ENCODE results near the gene CST1.
"Not testable (repeated sequence)": the region's sequence is repeated elsewhere in the genome, so short reads cannot be mapped to it uniquely, and the experiment has no call there.

CST1 gene

DNA sequence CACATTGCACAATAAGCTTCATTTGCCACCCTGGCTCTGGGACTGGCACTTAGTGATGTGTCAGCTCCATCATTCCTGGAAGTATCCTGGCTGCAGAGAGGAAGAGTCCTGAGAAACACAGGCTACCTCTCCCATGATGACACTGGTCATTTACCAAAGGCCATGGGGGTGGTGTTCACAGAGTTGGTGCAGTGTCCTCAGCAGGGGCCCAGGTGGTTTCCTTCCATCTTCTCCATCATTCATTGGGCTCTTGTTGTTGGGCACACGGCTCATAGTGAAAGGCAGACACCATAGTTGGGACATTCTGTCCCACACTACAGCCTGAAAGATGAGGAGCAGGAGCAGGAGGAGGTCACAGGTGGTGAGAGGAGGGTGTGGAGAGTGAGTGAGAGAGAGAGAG, 15.8 kb upstream of the CST1 start:
- TF ChIP-seq POLR2A (IDR thresholded peaks at IDR 0.05; ENCODE audit: low read length) (no peak), GATA1 (IDR thresholded peaks at IDR 0.05; ENCODE audit: low read depth, low read length) (no peak)
- DNase-seq: no peak

DNA sequence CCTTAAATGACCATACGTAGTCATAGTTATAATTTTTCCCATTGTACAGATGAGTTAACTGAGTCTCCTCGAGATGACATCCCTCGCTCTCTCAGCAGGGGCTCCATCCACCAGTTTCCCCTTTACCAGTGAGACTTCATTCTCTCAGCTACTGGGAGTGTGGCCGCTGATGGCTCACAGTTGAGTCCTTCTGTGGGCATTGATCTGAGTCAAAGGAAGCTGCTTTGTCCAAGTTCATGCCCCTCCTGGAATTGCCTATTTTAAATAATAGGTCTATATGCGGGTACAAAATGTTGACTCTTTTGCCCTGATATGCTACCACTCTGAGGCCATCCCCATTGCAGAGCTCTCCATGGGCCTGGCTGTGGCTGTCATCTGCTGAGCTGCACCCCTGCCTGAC, 14.8 kb upstream of the CST1 start:
- TF ChIP-seq POLR2A (IDR thresholded peaks at IDR 0.05; ENCODE audit: low read length) (no peak), GATA1 (IDR thresholded peaks at IDR 0.05; ENCODE audit: low read depth, low read length) (no peak)

DNA sequence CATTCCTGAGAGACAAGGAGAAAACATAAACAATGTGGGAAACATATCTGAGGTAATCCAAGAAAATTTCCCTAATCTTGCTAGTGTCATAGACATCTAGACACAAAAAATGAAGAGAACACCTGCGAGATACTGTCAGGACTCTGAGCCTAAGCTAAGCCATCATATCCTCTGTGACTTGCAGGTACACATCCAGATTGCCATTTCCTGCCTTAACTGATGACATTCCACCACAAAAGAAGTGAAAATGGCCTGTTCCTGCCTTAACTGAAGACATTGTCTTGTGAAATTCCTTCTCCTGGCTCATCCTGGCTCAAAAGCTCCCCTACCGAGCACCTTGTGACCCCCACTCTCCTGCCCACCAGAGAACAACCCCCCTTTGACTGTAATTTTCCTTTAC, 13.9 kb upstream of the CST1 start:
- DNase-seq: not testable (repeated sequence)

More for the DNA sequence above, 14.8 kb upstream of the CST1 start:
- no peak for DNase-seq

DNA sequence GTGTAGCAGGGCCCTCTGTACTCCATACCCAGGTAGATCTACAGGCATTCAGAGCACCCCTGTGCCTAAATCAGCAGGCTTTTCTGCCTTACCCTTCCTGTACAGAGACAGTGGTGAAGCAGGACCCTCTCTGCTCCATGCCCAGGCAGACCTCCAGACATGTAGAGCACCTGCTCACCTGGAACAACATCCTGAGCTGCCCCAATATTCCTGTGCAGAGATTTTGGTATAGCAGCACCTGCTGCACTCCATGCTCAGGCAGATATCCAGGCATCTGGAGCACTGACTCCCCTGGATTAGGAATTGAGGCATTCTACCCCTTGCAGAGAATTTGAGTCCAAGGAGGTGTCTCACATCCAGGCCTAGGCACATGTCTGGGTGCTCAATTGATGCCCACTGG, 12.6 kb upstream of the CST1 start:
- no peak for DNase-seq
- TF ChIP-seq POLR2A (IDR thresholded peaks at IDR 0.05; ENCODE audit: low read length) (no peak), GATA1 (IDR thresholded peaks at IDR 0.05; ENCODE audit: low read depth, low read length) (no peak)

DNA sequence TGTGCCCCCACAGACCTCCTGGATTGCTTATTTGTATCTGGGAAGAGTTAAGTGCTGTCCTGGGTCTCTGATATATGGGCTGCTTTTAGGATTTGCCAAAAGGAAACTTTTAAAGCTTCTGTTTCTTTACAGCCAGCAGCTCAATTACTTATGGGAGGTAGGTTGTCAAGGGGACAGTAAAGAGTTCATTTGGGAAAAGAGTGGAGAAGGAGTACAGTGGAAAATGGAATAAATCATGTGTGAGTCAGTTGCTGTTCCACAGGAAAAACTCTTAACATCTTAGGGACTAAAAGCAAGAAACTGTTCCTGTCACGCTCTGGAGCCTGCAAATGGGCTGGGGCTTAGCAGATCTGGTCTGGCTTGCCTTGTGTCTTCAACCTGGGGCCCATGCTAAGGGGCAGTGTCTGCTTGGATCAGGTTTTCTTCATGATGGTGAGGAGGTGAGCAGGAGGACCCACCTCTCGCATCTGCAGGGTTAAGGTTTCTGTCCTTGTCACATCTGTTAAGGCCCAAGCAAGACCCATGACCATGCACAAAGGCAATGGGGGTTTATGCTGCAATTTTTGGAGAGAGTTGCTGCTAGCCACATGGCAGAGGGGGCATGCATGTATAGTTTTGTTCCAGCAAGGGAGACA, 8.7 kb upstream of the CST1 start:
- TF ChIP-seq POLR2A (IDR thresholded peaks at IDR 0.05; ENCODE audit: low read length) (no peak), GATA1 (IDR thresholded peaks at IDR 0.05; ENCODE audit: low read depth, low read length) (no peak)
- DNase-seq: no peak

DNA sequence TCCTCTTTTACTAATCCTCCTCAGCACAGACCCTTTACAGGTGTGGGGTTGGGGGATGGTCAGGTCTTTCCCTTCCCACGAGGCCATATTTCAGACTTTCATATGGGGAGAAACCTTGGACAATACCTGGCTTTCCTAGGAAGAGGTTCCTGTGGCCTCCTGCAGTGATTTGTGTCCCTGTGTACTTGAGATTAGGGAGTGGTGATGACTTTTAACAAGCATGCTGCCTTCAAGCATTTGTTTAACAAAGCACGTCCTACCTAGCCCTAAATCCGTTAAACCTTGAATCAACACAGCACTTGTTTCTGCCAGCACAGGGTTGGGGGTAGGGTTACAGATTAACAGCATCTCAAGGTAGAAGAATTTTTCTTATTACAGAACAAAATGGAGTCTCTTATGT, 6.1 kb upstream of the CST1 start:
- not testable (repeated sequence) for DNase-seq

DNA sequence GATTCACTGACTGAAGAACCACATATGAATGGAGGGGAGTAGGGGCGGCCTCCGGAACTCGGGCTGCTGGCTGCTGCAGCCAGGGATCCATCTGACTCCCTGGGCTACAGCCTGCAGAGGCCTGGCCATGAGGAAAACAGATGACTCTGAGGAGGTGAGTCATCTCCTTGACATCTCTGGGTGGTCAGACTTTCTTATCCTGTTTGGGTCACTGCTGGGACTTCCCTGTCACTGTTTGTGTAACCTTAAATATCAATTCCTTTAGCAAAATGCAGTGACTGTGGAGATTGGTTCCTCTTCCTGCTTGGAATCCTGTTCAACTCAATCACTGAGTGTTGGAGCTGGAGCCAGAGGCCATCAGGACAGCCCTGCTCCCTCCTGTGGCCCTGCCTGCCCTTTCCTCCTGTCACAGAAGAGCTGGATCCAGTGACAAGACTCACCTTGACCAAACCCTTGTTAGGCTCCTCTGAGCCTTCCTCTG, 4.4 kb upstream of the CST1 start:
- DNase-seq: not testable (repeated sequence)

DNA sequence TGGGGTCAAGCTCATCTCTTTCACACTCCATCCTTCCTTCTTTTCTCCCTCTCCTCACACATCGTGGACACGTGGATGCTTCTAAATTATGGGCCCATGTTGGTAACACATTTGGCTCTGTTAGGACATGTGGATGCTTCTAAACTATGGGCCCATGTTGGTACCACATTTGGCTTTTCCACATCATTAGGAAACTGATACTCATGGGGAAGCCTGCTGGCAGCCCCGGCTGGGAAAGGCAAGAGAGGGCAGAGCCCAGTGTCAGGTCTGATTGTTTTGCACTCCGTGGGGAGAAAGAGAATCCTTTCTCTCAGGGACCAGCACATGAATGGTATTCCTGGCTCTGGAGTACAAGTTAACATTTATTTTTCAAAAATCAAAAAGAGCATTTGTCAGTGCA, 4.0 kb upstream of the CST1 start:
- DNase-seq: no peak
- TF ChIP-seq GATA1 (IDR thresholded peaks at IDR 0.05; ENCODE audit: low read depth, low read length) (no peak), POLR2A (IDR thresholded peaks at IDR 0.05; ENCODE audit: low read length) (no peak)

DNA sequence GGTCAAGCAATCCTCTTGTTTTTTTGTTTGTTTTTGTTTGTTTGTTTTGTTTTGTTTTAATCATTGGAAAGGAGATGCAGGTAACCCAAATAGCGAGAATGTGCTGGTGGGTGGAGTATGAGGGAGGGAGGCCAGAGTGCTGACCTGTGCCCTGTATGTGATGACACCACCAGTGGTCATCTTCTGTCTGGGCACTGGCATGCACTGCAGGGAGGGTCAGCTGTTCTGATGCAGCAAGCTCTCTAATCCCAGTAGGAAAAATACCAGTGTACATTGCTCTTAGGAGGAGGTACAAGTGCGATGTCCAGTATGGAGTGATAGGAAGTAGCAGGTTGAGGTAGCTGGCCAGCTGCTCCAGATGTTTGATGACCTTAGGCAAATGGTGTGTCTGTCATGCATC, 2.9 kb upstream of the CST1 start:
- no peak for TF ChIP-seq POLR2A (IDR thresholded peaks at IDR 0.05; ENCODE audit: low read length)
- TF ChIP-seq GATA1 (IDR thresholded peaks at IDR 0.05; ENCODE audit: low read depth, low read length): no peak
- no peak for DNase-seq

DNA sequence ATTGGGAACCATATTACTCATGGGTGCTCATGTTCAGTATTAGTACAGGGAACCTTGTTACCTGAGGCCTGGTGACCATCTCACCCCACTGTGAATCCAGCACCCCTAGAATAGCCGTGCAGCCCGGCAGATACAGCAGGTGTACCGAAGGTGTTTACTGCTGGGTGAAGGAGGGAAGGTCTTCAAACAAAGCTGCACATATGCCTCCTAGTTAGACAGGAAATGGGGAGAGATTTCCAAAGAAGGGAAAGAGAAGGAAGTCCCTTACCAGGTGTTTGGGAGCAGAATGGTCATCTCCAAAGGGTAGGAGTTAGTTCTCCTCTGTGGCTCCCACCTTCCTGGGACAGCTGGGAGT, 2.4 kb upstream of the CST1 start:
- TF ChIP-seq POLR2A (IDR thresholded peaks at IDR 0.05; ENCODE audit: low read length): no peak
- no peak for TF ChIP-seq GATA1 (IDR thresholded peaks at IDR 0.05; ENCODE audit: low read depth, low read length)
- no peak for DNase-seq

DNA sequence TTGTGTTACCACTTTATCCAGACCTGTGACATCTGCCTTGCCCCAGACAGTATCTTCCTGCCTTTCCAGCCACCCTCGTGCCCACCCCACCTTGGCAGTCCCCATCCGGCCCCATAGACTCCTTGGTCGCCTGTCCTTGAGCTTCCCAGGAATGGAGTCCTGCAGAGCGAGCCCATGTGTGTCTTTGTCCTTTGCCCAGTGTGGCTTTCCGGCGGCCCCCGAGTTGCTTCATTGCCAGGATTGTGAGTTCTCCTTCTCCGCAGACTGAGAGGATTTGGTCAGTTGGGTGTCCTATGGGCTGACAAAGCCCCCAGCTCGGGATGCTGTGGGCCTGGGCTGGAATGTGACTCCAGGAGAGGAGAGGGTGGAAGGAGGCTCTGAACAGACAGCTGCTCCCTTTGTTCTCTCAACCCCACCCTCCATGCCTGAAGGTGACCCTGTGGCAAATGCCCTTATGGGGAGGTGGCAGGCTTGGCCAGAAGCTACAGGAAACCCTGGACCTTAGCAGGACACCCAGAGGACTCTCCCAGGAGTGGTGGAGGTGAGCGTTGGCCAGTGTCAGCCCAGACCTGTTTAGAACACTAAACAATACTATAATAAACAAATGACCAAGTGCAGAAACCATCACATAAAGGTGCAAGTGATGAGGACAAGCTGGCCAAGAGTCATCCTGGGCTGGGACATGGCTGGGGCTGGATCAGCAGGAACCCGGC, 1.9 kb upstream of the CST1 start:
- no peak for TF ChIP-seq POLR2A (IDR thresholded peaks at IDR 0.05; ENCODE audit: low read length)
- TF ChIP-seq GATA1 (IDR thresholded peaks at IDR 0.05; ENCODE audit: low read depth, low read length): no peak
- no peak for DNase-seq

DNA sequence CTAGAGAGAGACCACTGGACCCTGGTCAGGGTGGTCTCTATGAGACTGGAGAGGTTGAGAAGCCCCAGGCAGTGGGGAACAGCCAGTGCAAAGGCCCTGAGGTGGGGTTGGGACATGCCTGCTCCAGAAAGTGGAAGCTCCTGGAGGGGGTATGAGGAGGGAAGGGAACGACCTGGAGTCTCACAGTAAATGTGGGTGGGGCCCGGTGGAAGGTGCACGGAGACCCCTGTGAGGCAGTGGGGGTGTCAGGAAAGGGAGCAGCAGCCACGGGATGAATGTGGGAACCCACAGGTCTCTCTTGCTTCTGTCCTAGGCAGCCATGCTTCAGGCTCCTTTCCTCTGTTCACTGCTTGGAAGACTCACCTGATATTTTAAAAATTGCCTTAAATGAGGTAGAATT, 1.3 kb upstream of the CST1 start:
- DNase-seq: no peak
- TF ChIP-seq GATA1 (IDR thresholded peaks at IDR 0.05; ENCODE audit: low read depth, low read length): no peak
- no peak for TF ChIP-seq POLR2A (IDR thresholded peaks at IDR 0.05; ENCODE audit: low read length)

DNA sequence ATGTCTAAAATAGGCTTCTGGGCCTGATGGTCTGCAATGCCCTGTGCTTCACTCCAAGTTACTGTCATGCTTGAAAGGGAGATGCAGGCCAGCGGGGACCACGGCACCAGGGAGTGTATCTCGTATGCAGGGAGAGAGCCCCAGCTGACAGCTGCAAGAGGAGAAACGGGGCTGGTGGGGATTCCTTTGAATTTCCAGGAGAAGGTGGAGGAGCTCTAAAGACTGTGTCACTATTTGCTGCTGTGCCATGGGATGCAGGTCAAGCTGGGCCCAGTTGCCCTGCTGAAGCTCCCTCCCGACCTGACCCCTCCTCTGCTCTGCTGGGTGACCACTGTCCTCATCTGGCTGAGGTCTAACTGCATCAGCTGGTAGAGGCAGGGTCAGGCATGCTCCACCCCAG, 989 bp downstream of the CST1 start:
- DNase-seq: no peak
- no peak for TF ChIP-seq POLR2A (IDR thresholded peaks at IDR 0.05; ENCODE audit: low read length)
- no peak for TF ChIP-seq GATA1 (IDR thresholded peaks at IDR 0.05; ENCODE audit: low read depth, low read length)

DNA sequence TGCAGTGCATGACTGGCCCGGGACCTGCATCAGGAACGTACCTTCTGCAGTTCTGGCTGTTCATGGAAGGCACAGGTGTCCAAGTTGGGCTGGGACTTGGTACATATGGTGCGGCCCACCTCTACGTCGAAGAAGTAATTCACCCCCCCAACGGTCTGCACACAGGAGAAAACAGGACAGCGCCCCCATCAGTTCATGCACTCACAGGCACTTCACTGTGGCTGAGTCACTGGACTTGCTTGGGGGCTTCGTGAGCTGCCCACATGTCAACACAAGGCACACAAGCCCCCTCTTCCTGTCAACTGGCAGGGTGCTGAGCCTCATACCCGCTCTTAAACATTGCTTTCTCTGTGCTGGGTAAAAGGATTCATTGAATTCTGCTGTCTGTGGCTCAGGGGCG, 1.8 kb downstream of the CST1 start:
- not testable (repeated sequence) for DNase-seq

DNA sequence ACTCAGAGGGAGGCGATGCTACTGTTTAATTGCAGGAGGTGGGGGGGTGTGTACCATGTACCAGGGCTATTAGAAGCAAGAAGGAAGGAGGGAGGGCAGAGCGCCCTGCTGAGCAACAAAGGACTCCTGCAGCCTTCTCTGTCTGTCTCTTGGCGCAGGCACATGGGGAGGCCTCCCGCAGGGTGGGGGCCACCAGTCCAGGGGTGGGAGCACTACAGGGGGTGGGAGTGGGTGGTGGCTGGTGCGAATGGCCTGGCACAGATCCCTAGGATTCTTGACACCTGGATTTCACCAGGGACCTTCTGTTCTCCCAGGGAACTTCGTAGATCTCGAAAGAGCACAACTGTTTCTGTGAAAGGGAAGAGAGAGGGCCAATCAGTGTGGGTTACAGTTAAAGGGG, 3.2 kb downstream of the CST1 start:
- DNase-seq: not testable (repeated sequence)

DNA sequence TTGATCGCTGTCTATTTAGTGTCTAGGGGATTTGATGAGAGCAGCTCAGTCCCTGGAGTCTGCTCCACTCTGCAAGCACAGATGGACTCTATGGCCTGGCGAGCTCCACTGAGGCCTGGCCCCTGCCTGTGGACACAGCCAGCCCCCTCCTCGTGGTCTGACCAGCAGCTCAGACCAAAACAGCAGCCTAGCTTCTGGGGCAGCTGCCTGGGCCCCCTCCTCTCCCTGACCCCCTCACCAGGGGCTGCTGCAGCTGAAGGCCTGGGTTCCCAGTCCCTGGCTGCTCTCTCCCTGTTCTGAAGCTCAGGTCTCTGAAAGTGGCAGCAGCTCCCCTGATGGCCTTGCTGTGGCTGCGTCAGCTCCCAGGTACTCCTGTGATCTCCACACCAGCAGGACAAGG, 3.6 kb downstream of the CST1 start:
- DNase-seq: not testable (repeated sequence)

All from erythroblast (primary cell).